H9 (cell line): ENCODE results near the gene DNMBP. TPM values are rescaled to one million over a fixed set of nuclear protein-coding genes. Genes with fewer than 3 reads are reported as not detected.

Experiments used
- DNase-seq: peaks from one replicate; pipeline ENCODE4 v3.0.0-alpha.2; 2017
- H2AFZ ChIP-seq: one replicate; pipeline ENCODE4 v1.6.1; 2013; ENCODE audit warnings: mild to moderate bottlenecking, low read length, control low read depth, moderate library complexity
- H2AK5ac ChIP-seq: 2 replicates; pipeline ENCODE4 v1.6.1; 2013; ENCODE audit warnings: low read length, control low read depth, mixed read lengths; ENCODE audit not compliant: insufficient read length
- H2BK120ac ChIP-seq: one replicate; pipeline ENCODE4 v1.6.1; 2013; ENCODE audit warnings: low read depth, mild to moderate bottlenecking, low read length, control low read depth, inconsistent platforms; ENCODE audit not compliant: poor library complexity, severe bottlenecking
- H2BK12ac ChIP-seq: 2 replicates; pipeline ENCODE4 v1.6.1; 2013; ENCODE audit warnings: low read length, control low read depth, mixed read lengths, low read depth; ENCODE audit not compliant: insufficient read length
- H2BK15ac ChIP-seq: 2 replicates; pipeline ENCODE4 v1.6.1; 2013; ENCODE audit warnings: low read depth, low read length, control low read depth
- H2BK20ac ChIP-seq: one replicate; pipeline ENCODE4 v1.6.1; 2013; ENCODE audit warnings: low read depth, mild to moderate bottlenecking, low read length, control low read depth, inconsistent platforms; ENCODE audit not compliant: poor library complexity, severe bottlenecking
- H2BK5ac ChIP-seq: 2 replicates; pipeline ENCODE4 v1.6.1; 2013; ENCODE audit warnings: low read length, control low read depth, mixed read lengths; ENCODE audit not compliant: insufficient read length
- H3K14ac ChIP-seq: 2 replicates; pipeline ENCODE4 v1.6.1; 2013; ENCODE audit warnings: low read length, control low read depth; ENCODE audit not compliant: insufficient read depth
- H3K18ac ChIP-seq: 2 replicates; pipeline ENCODE4 v1.6.1; 2013; ENCODE audit warnings: low read depth, mild to moderate bottlenecking, mixed read lengths, low read length, control low read depth; ENCODE audit not compliant: insufficient read length
- H3K23ac ChIP-seq: 2 replicates; pipeline ENCODE4 v1.6.1; 2013; ENCODE audit warnings: low read length, control low read depth, mixed read lengths, low read depth; ENCODE audit not compliant: insufficient read length
- H3K23me2 ChIP-seq: 2 replicates; pipeline ENCODE4 v1.6.1; 2013; ENCODE audit warnings: low read depth, mild to moderate bottlenecking, mixed read lengths, low read length, control low read depth; ENCODE audit not compliant: insufficient read length, poor library complexity, severe bottlenecking
- H3K27ac ChIP-seq: 2 replicates; pipeline ENCODE4 v1.5.1; 2013; ENCODE audit warnings: low read length, control low read depth, mixed read lengths, low read depth; ENCODE audit not compliant: insufficient read length
- H3K27me3 ChIP-seq: 2 replicates; pipeline ENCODE4 v1.6.1; 2013; ENCODE audit warnings: low read length, control low read depth, inconsistent platforms; ENCODE audit not compliant: insufficient read depth
- H3K4ac ChIP-seq: 2 replicates; pipeline ENCODE4 v1.6.1; 2013; ENCODE audit warnings: low read depth, mild to moderate bottlenecking, control low read depth, inconsistent platforms, low read length, moderate library complexity
- H3K4me1 ChIP-seq: 2 replicates; pipeline ENCODE4 v1.6.1; 2013; ENCODE audit warnings: low read length, control low read depth, inconsistent platforms; ENCODE audit not compliant: insufficient read depth
- H3K4me2 ChIP-seq: 2 replicates; pipeline ENCODE4 v1.6.1; 2013; ENCODE audit warnings: low read length, control low read depth, mixed read lengths; ENCODE audit not compliant: insufficient read length, insufficient read depth
- H3K56ac ChIP-seq: 2 replicates; pipeline ENCODE4 v1.6.1; 2013; ENCODE audit warnings: low read depth, mild to moderate bottlenecking, mixed read lengths, low read length, control low read depth; ENCODE audit not compliant: insufficient read length
- H3K79me1 ChIP-seq: 2 replicates; pipeline ENCODE4 v1.6.1; 2013; ENCODE audit warnings: low read depth, mild to moderate bottlenecking, moderate library complexity, low read length, control low read depth, inconsistent platforms; ENCODE audit not compliant: insufficient read depth, poor library complexity, severe bottlenecking
- H3K79me2 ChIP-seq: 2 replicates; pipeline ENCODE4 v1.6.1; 2013; ENCODE audit warnings: low read length, control low read depth, inconsistent platforms; ENCODE audit not compliant: insufficient read depth
- H3K9ac ChIP-seq: 2 replicates; pipeline ENCODE4 v1.6.1; 2013; ENCODE audit warnings: low read length, control low read depth, mixed read lengths; ENCODE audit not compliant: insufficient read length; ENCODE audit errors: extremely low read depth
- H3K9me3 ChIP-seq: one replicate; pipeline ENCODE4 v1.6.1; 2013; ENCODE audit warnings: low read depth, low read length, inconsistent platforms; ENCODE audit not compliant: control insufficient read depth
- H3T11ph ChIP-seq: one replicate; pipeline ENCODE4 v1.6.1; 2013; ENCODE audit warnings: mild to moderate bottlenecking, low read length, control low read depth, inconsistent platforms
- H4K20me1 ChIP-seq: one replicate; pipeline ENCODE4 v1.6.1; 2013; ENCODE audit not compliant: control insufficient read depth, insufficient read length, insufficient read depth
- H4K5ac ChIP-seq: 2 replicates; pipeline ENCODE4 v1.6.1; 2013; ENCODE audit warnings: low read depth, mild to moderate bottlenecking, mixed read lengths, low read length, control low read depth; ENCODE audit not compliant: insufficient read length
- H4K8ac ChIP-seq: replicated peaks from 2 replicates; pipeline ENCODE4 v1.6.1; 2013; ENCODE audit warnings: low read length, control low read depth, mixed read lengths, low read depth; ENCODE audit not compliant: insufficient read length
- H4K91ac ChIP-seq: 2 replicates; pipeline ENCODE4 v1.6.1; 2013; ENCODE audit warnings: low read depth, mild to moderate bottlenecking, moderate library complexity, mixed read lengths, low read length, control low read depth; ENCODE audit not compliant: insufficient read length
- H3K27ac Mint-ChIP-seq, 3 experiments: 2 replicates in 2 of 3; 3 replicates in 1 of 3; pipeline ENCODE4 v1.8.0; 2020 to 2021; ENCODE audit warnings: mixed read lengths in 3 of 3, mild to moderate bottlenecking in 1 of 3, moderate library complexity in 1 of 3
- H3K27me3 Mint-ChIP-seq: 2 replicates; pipeline ENCODE4 v1.8.0; 2021; ENCODE audit warnings: low read depth, mild to moderate bottlenecking, moderate library complexity, mixed read lengths
- H3K36me3 Mint-ChIP-seq, 3 experiments: 2 replicates in 2 of 3; 3 replicates in 1 of 3; pipeline ENCODE4 v1.8.0; 2020 to 2021; ENCODE audit warnings: low read depth in 3 of 3, mixed read lengths in 3 of 3; ENCODE audit not compliant: insufficient read depth in 1 of 3
- H3K4me1 Mint-ChIP-seq, 2 experiments: 2 replicates each; pipeline ENCODE4 v1.8.0; 2020; ENCODE audit warnings: mixed read lengths in 2 of 2
- H3K4me3 Mint-ChIP-seq, 2 experiments: 2 replicates in 1 of 2; 3 replicates in 1 of 2; pipeline ENCODE4 v1.8.0; 2020 to 2021; ENCODE audit warnings: mild to moderate bottlenecking in 2 of 2, mixed read lengths in 2 of 2, moderate library complexity in 1 of 2
- H3K9me3 Mint-ChIP-seq, 2 experiments: 2 replicates in 1 of 2; 3 replicates in 1 of 2; pipeline ENCODE4 v1.8.0; 2020; ENCODE audit warnings: mild to moderate bottlenecking in 2 of 2, mixed read lengths in 2 of 2, moderate library complexity in 1 of 2
- WGBS: extraction: QIAGEN DNeasy Blood & Tissue Kit; methylation state at CpG from one replicate; pipeline ENCODE4 v1.1.7; 2013; ENCODE audit warnings: missing lambda C conversion rate, low lambda C conversion rate, mixed read lengths; ENCODE audit not compliant: insufficient read length; ENCODE audit errors: extremely low coverage; 5-methylcytosine and 5-hydroxymethylcytosine counted together
- total RNA-seq: library from RNA; stranded (reverse); gene quantifications from 2 replicates; pipeline ENCODE4 v1.2.1, GENCODE V29; 2021
- TF ChIP-seq, protein P1 (sequence below): fragments of 200-600 bp; sonication (generic); conservative IDR thresholded peaks from 3 replicates; pipeline ENCODE4 v1.8.0; 2021; ENCODE audit warnings: antibody characterized with exemption, mild to moderate bottlenecking

The DNMBP gene
- total RNA-seq, 1 experiment from 2014 or later = 25.6 TPM

DNA sequence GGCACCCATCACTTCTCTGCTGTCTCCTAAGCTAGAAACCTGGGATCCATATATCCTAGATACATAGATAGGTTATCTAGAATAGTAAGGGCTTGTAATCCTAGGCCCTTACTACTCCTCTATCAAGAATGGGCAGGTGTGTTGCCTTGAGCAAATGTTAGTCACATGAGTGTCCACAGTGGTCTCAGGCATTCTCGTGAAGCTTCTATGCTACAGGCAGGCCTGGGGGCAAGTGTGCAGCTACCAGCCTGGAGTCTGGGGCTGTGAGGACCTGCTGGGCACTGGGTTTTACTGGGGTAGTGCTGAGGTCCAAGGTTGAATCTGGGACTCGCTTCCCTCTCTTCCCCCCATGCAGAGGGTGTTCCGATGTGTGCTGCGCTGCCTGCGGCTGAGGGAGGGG is 135.9 kb downstream of the DNMBP start:
- WGBS = no CpG with 5 or more reads among the region's 5 CpGs
- H3K4me3 Mint-ChIP-seq = no peak overlapping the region
- no peak overlapping the region for H2AFZ ChIP-seq

More for the DNA sequence above, 135.9 kb downstream of the DNMBP start:
- TF ChIP-seq, protein P1, sequence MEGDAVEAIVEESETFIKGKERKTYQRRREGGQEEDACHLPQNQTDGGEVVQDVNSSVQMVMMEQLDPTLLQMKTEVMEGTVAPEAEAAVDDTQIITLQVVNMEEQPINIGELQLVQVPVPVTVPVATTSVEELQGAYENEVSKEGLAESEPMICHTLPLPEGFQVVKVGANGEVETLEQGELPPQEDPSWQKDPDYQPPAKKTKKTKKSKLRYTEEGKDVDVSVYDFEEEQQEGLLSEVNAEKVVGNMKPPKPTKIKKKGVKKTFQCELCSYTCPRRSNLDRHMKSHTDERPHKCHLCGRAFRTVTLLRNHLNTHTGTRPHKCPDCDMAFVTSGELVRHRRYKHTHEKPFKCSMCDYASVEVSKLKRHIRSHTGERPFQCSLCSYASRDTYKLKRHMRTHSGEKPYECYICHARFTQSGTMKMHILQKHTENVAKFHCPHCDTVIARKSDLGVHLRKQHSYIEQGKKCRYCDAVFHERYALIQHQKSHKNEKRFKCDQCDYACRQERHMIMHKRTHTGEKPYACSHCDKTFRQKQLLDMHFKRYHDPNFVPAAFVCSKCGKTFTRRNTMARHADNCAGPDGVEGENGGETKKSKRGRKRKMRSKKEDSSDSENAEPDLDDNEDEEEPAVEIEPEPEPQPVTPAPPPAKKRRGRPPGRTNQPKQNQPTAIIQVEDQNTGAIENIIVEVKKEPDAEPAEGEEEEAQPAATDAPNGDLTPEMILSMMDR = no peak
- Histone ChIP-seq H3K4me1 (no peaks in the 10 kb centered on the region), H2BK5ac (no peak overlapping the region), H3K79me1 (no peaks in the 10 kb centered on the region), H3K23me2 (no peaks in the 10 kb centered on the region), H3K4me2 (no peak overlapping the region), H3K14ac (no peak overlapping the region), H2AK5ac (no peak overlapping the region), H3K23ac (no peak overlapping the region), H3K27me3 (no peaks in the 10 kb centered on the region), H2BK120ac (no peak overlapping the region), H3K79me2 (no peaks in the 10 kb centered on the region), H2BK12ac (no peak overlapping the region), H3K9ac (no peak overlapping the region), H3K4ac (no peak overlapping the region), H3T11ph (no peak overlapping the region), H4K5ac (no peak overlapping the region), H3K56ac (no peak overlapping the region), H3K27ac (no peak overlapping the region), H4K91ac (no peak overlapping the region), H2BK20ac (no peak overlapping the region), H4K20me1 (no peaks in the 10 kb centered on the region), H3K9me3 (no peaks in the 10 kb centered on the region), H2BK15ac (no peak overlapping the region), H3K18ac (no peak overlapping the region), H4K8ac (no peak overlapping the region)
- Mint-ChIP-seq H3K27me3 (peaks cover 8% of the 10 kb centered on the region), H3K4me1 (no peaks in the 10 kb centered on the region), H3K9me3 (no peaks in the 10 kb centered on the region), H3K36me3 (peaks cover 29 to 39% (median 36%) of the 10 kb centered on the region in 3 experiments), H3K27ac (no peak overlapping the region; a peak in 1 of 7 replicates)
- DNase-seq = no peak
